Measurements from ENCODE around the gene RAD50.

Gene RAD50

GRCh38 chr5:132662925-132663770, 106.4 kb downstream of the RAD50 start:
- no peak for FAIRE-seq

DNA sequence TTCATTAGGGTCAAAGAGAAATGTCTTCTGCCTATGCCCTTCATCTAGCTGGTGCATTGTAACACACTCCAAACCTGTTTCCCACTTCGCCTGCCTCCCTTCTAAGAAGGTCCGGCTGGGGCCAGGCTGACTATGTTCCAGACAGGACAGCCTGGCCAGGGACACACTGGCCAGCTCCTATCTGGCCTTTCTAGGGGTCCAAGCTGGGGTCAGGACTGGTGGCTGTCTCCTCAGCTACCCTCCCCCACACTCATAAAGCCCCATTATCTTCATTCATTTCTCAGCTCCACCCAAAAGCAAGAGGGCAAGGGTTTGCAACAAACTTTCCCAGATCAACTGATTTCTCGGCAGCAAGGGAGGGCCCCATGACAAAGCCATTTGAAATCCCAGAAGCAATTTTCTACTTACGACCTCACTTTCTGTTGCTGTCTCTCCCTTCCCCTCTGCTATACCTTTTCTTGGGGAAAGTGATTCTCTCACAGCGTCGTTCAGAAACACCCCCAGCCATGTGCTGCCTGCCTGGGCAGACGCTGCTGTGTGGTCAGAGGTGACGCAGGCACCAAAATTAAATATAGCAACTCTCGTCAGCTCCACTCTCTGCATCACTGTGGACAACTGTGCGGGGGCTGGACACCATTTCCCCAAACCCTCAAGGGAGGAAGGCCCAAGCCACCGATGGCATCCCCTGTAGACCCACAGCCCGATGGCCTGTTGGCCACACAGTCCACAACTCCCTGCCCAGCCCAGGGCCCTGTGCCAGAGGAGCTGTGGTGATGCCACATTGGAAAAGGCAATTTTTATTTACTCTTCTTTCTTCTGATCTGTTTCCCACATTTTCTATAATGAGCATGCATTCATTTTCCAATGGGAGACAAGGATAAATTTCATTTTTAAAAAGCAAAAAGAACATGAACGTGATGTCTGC, 107.3 kb downstream of the RAD50 start:
- FAIRE-seq = no peak

DNA sequence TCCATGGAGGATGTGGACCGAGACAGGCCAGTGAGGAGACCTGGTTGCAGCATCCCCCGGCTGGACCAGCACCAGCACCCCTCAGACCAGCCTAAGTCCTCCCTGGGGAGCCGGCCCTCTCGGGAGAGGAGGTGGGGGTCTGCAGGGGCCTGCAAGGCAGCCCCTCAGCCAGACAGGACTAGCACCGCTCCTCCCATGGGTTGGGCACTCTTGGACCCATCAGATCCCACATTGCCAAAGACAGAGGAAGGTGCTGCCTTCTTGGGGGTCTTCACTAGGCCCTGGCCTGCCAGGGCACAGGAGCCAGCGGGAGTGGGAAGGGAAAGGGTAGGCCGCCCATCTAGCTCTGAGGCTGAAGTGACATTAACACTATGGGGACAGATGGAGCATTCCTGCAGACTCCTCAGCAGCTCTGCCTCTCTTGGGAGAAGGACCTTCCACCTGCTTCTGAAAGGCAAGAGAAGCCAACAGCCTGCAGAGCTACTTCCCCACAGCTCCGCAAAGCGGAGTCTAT, 108.0 kb downstream of the RAD50 start:
- FAIRE-seq = no peak

DNA sequence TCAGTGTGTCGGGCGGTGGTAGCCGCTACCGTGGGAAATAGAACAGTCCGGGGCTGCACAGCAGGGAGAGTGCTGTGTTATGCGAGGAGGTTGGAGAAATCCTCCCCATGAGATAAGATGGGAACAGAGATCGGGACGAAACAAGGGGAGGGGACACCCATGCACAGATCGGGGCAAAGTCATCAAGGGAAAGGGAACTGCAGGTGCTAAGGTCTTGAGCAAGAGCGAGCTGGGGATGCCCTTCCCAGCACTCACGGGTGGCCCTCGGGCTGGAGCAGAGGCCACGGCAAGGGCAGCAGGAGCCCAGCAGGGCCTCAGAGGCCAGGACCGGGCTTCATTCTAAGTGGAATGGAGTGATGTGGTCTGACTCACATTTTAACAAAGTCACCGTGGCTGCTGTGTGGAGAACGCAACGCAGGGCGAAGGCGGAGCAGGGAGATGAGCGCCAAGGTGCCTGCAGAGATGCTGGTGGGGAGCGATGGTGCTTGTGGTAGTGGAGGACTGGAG, 108.8 kb downstream of the RAD50 start:
- FAIRE-seq = no peak

GRCh38 chr5:132666310-132667123, 109.7 kb downstream of the RAD50 start:
- no peak for FAIRE-seq

GRCh38 chr5:132667309-132667708, 110.5 kb downstream of the RAD50 start:
- FAIRE-seq = no peak

DNA sequence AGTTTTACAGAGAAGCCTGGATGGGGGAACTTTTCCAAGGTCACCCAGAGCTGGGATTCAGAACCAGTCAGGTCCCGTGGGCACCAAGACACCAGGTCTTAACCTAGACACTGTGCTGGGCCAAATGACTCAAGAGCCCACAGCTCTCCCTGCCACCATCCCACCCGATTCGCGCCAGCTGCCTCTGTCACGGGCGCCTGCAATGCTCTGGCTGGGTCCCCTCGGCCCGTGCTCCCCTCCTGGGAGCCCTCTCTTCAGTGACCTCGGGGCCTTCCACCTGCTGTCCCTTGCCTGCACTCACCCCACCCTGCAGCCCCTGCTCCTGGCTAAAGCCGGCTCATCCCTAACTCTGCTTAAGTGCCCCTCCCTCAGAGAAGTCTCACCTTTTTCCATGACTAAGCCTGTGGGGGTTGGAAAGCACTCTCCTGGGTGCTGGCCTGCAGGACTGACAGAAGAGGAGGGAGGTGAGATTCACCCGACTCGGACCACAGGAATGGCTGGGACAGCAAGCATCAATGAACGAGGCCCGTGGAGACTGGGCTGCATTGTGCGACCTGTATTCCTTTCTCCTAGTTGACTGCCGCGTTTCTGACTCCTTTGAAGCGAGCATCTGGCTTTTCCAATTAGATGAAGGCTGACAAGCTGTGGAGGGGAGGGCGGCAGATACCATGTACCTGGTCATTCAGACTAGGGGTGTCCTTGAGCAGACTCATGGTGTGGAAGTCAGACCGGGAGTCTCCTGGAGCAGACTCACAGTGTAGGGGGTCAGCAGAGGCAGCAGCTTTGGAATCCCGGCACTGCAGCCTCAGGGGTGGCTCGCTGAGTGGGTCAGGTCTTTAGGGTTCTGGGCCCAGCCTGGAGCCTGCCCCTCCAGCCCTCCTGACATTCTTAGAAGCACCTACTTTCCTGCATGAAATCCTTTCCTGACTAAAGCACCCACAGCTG, 111.3 kb downstream of the RAD50 start:
- no peak for FAIRE-seq

DNA sequence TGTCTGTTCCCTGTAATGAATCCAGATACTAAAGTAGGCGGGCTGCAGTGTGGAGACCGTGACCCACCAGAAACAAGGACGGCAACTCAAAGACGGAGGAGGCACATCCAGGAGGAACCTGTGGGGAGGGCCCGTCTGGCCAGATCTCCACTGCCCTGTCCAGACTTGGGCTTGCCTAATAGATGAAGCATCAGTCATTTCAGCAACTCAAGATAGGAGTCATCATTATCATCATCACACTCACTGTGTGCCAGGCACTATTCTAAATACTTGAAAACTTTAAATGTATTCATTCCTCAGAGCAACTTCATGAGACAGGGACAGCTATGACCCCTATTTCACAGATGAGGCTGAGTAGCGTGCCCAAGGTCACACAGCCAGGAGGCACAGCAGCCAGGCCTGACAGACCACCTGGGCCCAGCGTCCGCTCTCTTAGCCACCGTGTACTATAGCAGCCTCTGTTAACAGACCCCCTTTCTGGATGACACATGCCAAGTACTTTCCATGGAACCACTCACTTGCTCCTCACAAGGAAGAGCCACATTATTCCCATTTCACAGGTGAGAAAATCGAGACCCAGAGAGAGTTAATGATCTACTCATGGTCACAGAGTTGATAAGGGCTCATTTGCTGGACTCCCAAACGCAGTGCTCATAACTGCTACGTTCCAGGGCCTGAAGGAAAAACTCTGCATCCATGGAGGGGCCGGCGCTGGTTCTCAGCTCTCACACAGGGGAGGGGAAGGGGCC, 112.1 kb downstream of the RAD50 start:
- no peak for FAIRE-seq

DNA sequence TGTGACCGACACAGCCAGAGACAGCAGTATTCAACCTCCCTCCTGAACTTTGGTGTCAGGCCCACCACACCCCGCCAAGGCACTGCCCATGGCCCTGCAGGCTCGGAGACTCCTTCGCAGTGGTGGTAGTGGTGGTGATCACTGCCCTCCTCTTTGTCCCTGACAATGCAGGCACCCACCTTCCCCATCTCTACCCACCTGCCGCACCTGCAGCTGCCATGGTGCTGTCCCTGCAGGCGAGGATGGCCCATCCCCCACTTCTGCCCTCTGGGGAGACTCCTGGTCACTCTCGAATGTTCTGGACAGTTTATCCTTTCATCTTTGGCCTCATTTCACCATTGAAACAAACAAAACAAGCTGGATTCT, 112.7 kb downstream of the RAD50 start:
- no peak for FAIRE-seq

DNA sequence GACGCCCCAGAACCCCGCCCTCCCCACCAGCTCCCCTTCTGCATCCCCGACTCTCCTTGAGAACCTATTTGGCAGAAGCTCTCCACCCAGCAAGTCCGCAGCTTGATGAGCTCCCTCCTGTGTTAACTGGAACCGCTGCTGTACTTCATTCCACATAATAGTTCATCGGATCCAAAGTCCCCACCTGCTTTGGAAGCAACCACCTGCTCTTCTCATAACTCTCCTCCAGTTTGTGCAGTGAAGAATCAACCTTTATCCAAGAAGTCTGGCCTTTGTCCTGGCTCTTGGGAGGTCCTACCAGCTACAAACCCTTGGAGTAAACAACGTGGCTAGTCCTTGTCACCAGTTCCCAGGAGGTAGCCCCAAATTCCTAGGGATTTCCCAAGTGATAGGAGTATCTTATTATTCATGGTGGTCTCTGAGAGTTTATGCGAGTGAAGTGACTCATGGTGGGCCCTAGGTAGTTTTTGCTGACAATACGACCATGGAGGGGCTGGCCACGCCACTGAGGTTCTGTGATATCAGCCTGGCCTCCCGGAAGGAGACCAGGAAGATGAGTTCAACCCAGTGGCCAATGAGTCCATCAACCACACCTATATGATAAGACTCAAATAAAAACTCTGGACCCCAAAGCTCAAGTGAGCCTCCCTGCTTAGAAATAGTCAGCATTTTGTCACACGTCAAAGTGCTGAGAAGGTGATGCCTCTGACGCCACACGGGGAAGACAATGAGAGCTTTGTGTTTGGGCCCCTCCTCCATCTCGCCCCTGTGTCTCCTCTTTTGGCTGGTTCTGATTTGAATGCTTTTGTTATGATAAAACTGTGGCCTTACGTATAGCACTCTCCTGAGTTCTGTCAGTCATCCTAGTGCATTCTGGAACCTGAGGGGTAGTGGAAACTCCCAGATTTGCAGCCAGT, 113.4 kb downstream of the RAD50 start:
- FAIRE-seq = no peak

- FAIRE-seq = no peak
Measured at GRCh38 chr5:132671000-132671399, 114.2 kb downstream of the RAD50 start.

GRCh38 chr5:132673488-132673887, 116.7 kb downstream of the RAD50 start:
- FAIRE-seq = no peak

DNA sequence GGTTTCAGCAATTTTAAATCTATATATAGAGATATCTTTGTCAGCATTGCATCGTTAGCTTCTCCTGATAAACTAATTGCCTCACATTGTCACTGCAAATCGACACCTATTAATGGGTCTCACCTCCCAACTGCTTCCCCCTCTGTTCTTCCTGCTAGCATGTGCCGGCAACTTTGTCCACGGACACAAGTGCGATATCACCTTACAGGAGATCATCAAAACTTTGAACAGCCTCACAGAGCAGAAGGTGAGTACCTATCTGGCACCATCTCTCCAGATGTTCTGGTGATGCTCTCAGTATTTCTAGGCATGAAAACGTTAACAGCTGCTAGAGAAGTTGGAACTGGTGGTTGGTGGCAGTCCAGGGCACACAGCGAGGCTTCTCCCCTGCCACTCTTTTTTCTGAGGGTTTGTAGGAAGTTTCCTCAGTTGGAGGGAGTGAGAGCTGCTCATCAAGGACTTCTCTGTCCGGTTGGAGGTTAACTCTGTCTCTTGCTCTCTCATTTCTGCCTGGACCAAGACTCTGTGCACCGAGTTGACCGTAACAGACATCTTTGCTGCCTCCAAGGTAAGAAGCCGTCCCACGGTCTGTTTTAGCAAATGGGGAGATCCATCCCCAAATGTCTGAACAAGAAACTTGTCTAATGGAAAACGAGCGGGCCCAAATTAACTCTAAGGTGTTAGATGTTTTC, 117.3 kb downstream of the RAD50 start, which contains the start of gene IL4:
Gene IL4, plus strand, starts transcription at position 51 of the 692 bp plus-strand sequence. Its CDS starts 62 bp downstream, at position 113.
- no peak for FAIRE-seq

- FAIRE-seq = no peak
Measured at GRCh38 chr5:132674671-132675506, 118.1 kb downstream of the RAD50 start.

DNA sequence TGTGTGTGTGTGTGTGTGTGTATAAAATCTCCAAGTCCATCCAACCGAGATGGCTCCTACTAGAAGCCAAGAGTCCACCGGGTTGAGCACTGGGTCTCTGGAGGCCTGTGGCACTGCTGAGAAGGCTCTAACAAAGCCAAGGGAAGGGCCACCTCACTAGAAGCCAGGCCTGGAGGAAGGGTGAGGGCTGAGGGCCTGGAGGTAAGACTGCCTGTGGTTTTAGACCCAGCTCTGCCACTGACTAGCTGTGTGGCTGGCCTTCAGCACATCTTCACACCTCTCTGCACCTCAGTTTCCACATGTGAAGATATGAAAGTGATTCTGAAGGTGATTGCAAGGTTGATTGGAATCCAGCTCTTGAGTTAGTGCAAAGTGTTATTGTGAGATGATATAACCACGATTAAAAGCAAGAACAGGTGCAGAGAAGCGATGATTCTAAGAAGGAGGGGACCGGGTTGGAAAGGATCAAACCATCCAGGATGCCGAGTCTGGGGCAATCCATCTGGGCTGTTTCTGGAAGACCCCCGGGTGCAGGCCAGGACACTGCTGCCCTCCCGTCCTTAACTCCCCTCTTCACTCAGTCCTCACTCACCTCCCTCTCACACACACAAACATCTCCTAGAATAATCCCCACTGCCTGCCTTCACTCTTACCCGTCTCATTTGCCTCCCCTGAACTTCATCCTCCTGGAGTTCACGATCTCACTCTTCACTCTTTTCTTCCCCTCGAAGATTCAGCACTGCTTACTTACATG, 119.3 kb downstream of the RAD50 start:
- no peak for FAIRE-seq

DNA sequence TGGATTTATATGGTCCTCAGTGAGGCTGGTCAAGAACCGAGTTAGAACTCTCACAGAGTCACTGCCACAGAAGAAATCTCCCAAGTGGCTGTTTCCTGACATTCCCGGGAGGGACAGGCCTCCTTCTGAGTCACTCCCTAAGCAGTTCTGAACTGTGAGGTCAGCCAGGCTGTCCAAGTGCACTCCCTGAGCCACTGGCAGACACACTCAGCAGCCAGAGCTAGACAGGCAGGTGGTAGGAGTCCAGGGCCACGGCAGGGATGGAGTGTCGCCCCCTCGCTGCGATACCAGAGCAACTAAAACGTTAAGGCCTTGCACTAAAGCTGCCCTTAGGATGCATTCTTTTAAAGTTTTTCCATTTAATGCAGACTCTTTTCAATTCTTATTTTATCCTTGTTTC, 120.4 kb downstream of the RAD50 start:
- no peak for FAIRE-seq

All from colon (tissue), 2 donors.